SKM-1 (cell line): ENCODE data around the gene KDM5A.

Source experiments
- DNase-seq: peaks from one replicate; lab custom pipeline; 2025; ENCODE audit not compliant: unreplicated experiment; lab: John Stamatoyannopoulos, UW

The KDM5A gene

DNA sequence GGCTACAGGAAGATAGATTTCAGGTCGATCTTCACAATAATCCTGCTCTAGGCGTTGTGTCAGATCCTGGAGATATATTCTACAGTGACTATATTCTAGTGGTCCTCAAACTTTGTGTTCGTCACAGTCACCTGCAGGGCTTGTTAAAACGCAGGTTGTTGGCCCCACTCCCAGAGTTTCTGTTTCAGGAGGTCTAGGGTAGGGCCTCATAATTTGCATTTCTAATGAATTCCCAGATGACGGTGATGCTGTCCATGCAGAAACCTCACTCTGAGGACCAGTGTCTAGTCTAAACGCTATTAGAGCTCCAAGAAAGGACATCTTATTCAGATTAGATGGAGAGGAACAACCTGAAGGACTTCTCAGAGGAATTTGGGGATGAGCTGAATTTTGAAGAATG lies 113.3 kb downstream of the KDM5A start:
- DNase-seq = no peak

DNA sequence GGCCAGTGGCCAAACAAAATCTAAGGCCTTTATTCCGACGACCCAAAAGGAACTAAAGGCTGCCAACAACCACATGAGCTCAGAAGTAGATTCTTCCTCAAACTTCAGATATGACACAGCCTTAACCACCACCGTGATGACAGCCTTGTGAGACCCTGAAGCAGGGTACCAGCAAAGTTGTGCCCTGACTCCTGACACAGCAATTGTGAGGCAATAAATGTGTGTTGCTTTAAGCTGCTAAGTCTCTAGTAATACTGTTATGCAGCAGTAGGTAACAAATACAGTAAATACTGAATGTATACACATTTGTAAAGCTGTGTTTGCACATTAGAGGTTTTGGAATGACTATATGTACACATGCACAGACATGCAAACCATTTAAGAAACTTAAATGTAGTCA lies 115.7 kb downstream of the KDM5A start:
- no peak for DNase-seq

DNA sequence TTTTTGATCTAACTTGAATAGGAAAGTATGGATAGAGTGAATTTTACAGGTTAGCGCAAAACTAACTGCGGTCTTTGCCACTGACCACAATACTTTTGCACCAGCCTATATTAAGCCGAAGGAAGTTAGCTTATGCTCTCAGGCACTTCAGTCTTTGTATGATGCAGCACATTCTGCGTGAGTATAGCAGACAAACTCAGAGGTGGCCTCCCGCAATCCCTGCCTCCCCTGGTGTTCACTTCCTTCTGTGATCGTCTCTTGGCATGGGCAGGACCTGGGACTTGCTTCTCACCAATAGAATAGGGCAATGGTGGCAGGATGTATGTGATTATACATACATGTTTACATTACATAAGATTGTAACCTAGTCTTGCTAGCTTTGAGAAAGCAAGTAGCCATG lies 116.2 kb downstream of the KDM5A start:
- no peak for DNase-seq

GRCh38 chr12:271161-271560 lies 118.0 kb downstream of the KDM5A start:
- DNase-seq = no peak

- no peak for DNase-seq
Observed at GRCh38 chr12:269191-269590, 119.9 kb downstream of the KDM5A start.

DNA sequence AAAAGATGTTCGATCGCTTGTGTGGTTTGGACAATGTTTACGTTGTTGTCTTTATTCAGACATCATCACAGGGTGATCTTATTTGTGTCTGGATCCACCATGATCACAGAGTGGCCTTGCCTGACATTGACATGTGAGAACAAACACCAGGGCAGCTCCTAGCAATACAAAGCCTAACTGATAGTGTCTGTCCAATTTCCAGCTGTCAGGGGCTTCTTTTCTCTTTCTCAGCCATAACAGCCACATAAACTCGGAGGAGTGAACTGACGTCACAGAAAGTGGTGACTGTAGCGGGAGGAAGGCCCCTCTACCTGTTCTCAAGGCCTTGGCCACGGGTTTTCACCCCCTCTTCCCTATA lies 120.7 kb downstream of the KDM5A start:
- DNase-seq = no peak

- no peak for DNase-seq
Observed at GRCh38 chr12:267581-268482, 121.3 kb downstream of the KDM5A start.

DNA sequence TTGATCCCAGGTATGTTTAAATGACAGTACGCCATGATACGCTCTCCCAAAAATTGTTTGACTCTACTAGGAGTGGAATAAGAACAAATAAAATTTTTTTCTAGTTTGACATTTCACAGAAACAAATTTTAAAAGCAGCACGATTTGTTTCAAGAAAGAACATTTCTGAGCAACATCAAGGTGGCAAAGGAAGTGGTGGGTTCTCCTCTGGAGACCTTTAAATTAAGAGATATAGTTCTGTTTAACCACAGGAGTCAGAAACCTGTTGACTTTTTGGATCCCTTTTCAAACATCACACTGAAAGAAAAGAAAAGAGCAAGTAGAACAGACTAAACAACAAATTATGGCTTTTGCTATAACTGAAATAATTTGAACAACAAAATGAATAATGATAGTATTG lies 124.0 kb downstream of the KDM5A start:
- DNase-seq = no peak

DNA sequence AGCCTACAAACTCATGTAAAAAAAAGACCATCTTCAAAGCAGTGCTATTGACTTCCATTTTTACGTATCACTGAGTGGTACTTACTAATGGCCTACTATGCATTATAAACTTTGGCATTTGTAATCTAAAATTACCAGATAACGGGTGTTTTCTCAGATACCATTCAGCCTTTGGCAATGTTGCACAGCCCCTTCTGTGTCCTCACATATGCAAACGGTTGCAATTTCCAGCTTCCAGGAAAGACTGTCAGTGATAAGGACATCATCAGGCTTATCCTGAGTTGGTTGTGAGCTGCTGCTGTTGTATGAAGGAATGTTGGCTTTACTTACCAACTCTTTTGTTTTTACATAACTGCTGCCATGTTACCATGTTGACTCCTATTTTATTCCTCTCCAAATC lies 124.9 kb downstream of the KDM5A start:
- DNase-seq = no peak

GRCh38 chr12:263574-263973 lies 125.5 kb downstream of the KDM5A start:
- no peak for DNase-seq

GRCh38 chr12:262817-263216 lies 126.3 kb downstream of the KDM5A start, which contains the start of gene SLC6A13:
SLC6A13 (minus strand) TSS chr12:262836; CDS start chr12:260052, 2,784 bp downstream.
- DNase-seq = no peak

- no peak for DNase-seq
Observed at GRCh38 chr12:262113-262512, 127.0 kb downstream of the KDM5A start.

- DNase-seq = no peak
Observed at GRCh38 chr12:257521-258321, 131.4 kb downstream of the KDM5A start.

DNA sequence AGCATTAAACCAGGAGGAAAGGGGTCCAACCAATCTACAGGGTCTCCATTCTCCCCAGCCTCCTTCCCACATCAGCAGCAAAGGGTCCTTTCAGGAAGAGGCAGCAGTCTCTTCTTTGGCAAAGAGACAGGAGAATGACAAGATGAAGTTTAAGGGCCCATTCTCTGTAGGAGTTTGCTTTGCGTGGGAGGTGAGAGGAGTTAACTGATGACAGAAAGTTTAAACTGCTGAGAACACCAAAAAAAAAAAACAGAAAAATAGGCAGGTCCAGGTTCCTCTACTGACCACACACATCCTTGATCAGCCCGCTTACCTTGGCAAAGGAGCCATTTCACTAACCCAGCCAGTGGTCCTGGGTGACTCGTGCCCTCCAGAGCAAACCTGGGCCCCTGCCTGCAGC lies 132.2 kb downstream of the KDM5A start:
- DNase-seq = no peak

GRCh38 chr12:256225-256624 lies 132.9 kb downstream of the KDM5A start:
- DNase-seq = no peak

- no peak for DNase-seq
Observed at GRCh38 chr12:254912-255311, 134.2 kb downstream of the KDM5A start.

DNA sequence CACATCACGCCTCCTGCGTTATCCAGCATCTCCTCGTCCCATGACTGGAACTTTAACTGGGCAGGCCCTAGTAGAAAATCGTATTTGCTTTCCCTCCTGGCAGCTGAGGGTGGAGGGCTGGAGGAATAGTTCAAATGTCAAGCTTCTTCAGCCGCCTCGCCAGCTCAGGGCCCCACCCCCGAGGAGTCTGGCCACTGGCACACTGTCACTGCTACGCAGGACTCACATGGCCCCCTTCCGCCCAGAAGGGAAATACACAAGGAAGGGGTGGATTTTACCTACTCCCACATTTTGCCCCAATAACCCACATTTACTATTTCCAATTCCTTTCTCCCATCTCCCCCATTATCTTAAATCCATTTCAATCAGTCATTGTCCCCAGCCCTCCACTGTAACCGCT lies 135.1 kb downstream of the KDM5A start:
- no peak for DNase-seq

GRCh38 chr12:253116-253831 lies 135.8 kb downstream of the KDM5A start:
- DNase-seq = no peak

DNA sequence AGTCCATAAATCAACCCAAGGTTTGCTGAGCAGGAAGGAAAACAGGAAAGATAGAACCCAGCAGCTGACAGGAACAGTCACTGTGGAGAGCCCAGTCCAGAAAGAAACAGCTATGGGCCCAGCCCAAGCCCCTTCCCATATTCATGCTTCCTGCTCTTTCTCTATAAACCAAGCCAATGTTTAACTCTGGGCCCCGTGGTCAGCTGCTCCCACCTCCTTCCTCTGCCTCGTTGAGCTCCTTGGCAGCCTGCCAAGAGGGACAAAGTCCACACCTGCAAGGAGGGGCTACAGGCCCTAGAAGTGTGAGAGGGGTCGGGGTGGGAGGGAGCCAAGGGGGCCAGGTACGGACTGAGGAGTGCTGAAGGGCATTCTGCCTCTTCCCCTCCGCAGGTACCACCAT lies 136.5 kb downstream of the KDM5A start:
- DNase-seq = no peak

GRCh38 chr12:247271-247670 lies 141.8 kb downstream of the KDM5A start:
- DNase-seq = no peak

DNA sequence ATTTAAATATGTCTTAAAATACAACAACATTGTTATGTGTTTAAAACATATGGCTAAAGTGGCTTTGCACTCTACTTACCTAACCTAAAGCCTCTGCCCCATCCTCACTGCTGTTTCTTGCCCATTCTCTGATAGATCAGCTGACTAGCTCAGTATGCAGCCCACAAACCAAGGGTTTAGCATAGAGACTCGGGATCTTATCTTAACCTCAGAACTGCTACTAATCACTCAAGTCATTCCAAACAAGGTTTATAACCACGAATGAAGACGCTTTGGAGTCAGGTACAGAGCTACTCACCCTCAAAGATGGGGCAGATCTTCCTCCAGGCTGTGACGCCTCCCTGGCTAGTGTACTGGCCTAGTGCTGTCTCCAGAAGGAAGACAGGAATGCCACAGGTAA lies 145.7 kb downstream of the KDM5A start:
- no peak for DNase-seq

- DNase-seq = no peak
Observed at GRCh38 chr12:242496-242895, 146.6 kb downstream of the KDM5A start.
